Omental fat pad (tissue), 4 donors: ENCODE data around the gene PSMD3. TPM values are rescaled to one million over a fixed set of nuclear protein-coding genes. Genes with fewer than 3 reads are reported as not detected.
A peak's percentile ranks its signal among the peaks of the same experiment; 100 is the strongest.
"Not testable (repeated sequence)": the region's sequence is repeated elsewhere in the genome, so short reads cannot be mapped to it uniquely, and the experiment has no call there.

Experiments
- ATAC-seq: fragments of 150-250 bp; one replicate; pipeline ENCODE4 v1.9.1; 2016; ENCODE audit warnings: mild to moderate bottlenecking, moderate library complexity; ENCODE audit not compliant: low FRiP score
- DNase-seq: peaks from one replicate; pipeline ENCODE4 v3.0.0-alpha.2; 2019; ENCODE audit warnings: low spot score
- total RNA-seq, 4 donors: library from RNA; depleted of rRNA; stranded (reverse); fragments of >200 nt; gene quantifications; one replicate each; pipeline ENCODE4 v1.1.0, GENCODE V29; 2016
- TF ChIP-seq, protein P1 (sequence below), 3 donors: fragments of 450-650 bp; IDR thresholded peaks; one replicate each; pipeline ENCODE4 v1.5.1; 2016 to 2017; ENCODE audit warnings: antibody characterized with exemption in 3 of 3, mild to moderate bottlenecking in 3 of 3, moderate library complexity in 2 of 3

Gene PSMD3
- total RNA-seq, 4 donors from 2014 or later, result 75.3 to 98.0 (median 79.4) TPM

DNA sequence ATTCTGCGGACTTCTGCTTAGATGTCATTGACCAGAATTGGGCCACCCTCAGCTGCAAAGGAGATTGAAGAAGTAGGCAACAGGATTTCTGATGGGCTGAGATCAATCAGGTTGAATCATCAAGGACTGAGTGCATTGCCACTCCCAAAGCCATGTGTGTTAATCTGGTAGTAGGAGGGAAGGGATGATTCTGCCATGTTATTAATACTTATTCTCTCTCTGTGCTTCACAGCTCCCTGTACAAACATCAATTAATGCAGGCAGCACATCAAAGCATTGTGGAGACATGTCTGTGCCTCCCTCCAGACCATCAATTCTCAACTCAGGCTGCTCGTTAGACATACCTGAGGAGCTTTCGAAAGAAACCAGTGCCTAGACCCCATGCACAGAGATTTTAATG lies 41.5 kb upstream of the PSMD3 start:
- DNase-seq (no peak), ATAC-seq (no peak)
- TF ChIP-seq, protein P1, sequence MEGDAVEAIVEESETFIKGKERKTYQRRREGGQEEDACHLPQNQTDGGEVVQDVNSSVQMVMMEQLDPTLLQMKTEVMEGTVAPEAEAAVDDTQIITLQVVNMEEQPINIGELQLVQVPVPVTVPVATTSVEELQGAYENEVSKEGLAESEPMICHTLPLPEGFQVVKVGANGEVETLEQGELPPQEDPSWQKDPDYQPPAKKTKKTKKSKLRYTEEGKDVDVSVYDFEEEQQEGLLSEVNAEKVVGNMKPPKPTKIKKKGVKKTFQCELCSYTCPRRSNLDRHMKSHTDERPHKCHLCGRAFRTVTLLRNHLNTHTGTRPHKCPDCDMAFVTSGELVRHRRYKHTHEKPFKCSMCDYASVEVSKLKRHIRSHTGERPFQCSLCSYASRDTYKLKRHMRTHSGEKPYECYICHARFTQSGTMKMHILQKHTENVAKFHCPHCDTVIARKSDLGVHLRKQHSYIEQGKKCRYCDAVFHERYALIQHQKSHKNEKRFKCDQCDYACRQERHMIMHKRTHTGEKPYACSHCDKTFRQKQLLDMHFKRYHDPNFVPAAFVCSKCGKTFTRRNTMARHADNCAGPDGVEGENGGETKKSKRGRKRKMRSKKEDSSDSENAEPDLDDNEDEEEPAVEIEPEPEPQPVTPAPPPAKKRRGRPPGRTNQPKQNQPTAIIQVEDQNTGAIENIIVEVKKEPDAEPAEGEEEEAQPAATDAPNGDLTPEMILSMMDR (IDR thresholded peaks at IDR 0.05), result no peak

DNA sequence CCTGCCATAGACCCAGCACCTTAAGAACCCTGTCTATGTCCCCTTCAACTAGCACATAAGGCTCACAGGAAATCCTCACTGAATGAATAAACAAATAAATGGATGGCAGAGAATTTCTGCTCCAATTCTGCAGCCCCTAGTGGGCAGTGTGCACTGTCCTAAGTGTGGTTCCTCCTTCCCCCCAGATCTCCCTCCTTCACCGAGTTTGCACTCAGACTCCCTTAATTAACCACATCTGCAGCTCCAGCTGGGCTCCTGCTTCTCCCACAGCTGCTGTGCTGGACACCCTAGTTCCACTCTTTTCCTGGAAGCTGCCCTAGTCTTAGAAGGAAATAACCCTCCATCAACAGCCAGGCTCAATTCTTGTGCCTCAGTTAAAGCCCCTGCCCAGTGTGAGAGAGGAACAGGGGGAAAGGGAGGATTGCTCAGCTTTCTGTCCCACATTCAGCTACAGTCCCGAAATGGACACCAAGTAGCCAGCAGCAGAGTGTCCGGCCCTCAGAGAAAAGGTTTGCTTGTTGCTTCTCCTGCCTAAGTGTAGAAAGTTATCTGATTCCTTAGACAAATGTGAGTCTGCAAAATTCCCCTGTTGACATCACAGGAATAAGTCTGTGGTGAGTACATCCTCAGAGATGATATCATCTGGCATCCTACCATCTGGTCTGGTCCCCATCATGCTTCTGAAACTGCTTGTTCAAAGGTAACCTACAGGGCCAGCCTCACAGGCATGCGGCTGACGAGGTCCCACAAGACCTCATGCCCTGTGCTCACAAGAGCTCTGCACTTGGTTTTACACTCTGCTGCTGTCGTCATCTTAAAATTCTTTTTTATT lies 40.8 kb upstream of the PSMD3 start:
- TF ChIP-seq, protein P1 (IDR thresholded peaks at IDR 0.05), result no peak
- ATAC-seq (peak; percentile 20), DNase-seq (no peak)

DNA sequence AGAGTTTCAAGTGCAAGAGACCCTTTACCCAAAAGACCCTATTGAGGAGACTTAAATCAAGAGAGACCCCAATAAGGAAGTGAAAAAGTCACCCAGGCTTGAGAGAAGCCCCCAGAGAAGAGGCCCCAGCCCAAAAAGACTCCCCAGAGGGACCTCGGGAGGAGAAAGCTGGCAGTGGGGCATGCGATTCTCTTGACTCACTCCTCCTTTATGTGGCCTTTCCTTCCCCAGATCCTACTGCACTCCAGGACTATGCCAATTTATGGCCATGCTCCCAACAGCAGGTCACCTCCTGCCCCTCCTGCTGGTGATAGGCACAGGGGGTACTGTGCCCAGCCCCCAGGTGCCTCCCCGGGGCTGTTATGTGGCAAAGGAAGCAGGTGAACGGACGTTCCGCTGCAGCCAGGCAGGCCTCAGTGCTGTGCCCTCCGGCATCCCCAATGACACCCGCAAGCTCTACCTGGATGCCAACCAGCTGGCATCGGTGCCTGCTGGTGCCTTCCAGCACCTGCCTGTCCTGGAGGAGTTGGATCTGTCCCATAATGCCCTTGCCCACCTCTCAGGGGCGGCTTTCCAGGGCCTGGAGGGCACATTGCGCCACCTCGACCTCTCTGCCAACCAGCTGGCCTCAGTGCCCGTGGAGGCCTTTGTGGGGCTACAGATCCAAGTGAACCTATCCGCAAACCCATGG lies 36.8 kb upstream of the PSMD3 start:
- no peak for DNase-seq
- no peak for ATAC-seq

DNA sequence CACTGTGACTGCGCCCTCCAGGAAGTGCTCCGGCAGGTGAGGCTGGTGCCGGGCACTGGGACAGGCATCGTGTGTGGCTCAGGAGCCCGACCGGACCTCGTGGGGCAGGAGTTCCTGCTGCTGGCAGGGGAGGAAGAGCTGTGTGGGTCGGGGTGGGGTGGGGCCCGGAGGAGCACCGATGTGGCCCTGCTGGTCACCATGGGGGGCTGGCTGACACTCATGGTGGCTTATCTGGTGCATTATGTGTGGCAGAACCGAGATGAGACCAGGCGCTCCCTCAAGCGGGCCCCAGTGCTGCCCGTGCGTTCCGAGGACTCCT lies 36.3 kb upstream of the PSMD3 start:
- ATAC-seq (no peak), DNase-seq (no peak)
- TF ChIP-seq, protein P1 (IDR thresholded peaks at IDR 0.05), result no peak

More for the DNA sequence above, 36.8 kb upstream of the PSMD3 start:
- TF ChIP-seq, protein P1 (IDR thresholded peaks at IDR 0.05), result no peak

DNA sequence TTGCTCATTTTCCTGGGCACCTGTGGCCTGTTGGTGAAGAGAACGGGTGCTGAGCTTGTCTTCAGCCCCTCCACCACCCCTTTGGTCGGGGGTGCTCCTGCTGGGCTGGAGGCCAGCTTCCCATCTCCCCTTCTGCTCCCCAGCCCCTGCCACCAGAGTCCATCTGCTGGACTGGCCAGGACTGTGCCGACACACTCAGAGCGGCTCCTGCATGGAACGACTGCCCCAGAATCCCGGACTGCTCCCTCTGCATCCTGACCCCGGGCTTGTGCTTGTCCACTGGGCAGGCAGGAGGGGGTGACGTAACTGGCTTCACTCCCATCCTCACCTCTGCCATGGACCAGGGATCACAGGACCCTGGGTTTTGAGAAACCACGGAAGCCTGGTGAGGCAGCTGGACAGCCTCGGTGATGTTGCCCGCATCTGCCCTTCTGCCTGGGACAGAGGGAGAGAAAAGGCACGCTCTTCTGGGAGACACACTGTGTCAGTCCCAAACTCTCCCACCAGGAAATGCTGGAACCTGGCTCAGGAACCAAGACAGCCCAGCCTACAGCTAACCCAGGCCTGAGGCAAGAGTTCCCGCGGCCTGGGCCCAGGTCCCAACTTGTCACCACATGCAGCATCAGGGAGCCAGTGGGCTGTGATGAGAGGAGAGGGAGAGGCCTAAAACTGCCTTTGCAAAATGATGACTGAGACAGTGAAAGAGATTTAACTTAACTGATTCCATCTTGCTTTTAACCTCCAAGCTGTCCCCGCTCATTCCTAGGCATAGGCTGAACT lies 33.9 kb upstream of the PSMD3 start:
- TF ChIP-seq, protein P1 (IDR thresholded peaks at IDR 0.05), result no peak
- no peak for DNase-seq
- ATAC-seq, result no peak

DNA sequence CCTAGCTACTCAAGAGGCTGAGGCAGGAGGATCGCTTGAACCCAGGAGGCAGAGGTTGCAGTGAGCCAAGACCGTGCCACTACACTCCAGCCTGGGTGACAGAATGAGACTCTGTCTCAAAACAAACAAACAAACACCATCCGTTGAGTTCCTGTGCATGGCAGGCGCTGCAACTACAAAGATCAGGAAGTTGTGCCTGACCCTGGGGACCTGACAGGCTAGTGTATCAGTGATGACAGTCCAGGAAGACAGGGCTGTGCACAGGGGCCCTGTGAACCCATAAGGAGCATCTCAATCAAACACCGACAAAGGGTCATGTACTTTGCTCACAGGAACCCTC lies 32.1 kb upstream of the PSMD3 start:
- not testable (repeated sequence) for DNase-seq, ATAC-seq

DNA sequence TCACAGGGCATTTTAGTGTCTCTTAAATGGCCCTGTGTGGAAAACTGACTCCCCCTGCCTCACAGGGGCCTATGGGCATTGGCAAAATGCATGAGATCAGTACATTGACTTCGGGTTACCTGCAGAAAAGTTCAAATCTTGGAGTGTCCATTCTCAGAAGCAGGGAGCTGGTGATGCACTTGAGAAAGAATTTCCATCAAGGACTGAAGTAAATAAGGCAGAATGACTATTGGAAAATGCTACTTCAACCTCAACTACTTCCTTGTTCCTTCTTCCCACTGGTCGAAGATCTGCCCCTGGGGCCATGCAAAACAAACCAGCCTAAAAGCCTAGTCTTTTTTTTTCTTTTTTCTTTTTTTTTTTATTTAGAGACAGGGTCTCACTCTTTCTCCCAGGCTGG lies 31.6 kb upstream of the PSMD3 start:
- DNase-seq (no peak), ATAC-seq (no peak)
- TF ChIP-seq, protein P1 (IDR thresholded peaks at IDR 0.05), result no peak
